GM18858 (cell line): ENCODE results near the gene SLC17A5.
"Not testable (repeated sequence)": the region's sequence is repeated elsewhere in the genome, so short reads cannot be mapped to it uniquely, and the experiment has no call there.

Experiments used
- ATAC-seq: cut with Tn5 transposase; IDR thresholded peaks from one replicate; pipeline ENCODE4 v1.9.1; 2021; ENCODE audit not compliant: unreplicated experiment

SLC17A5 gene

GRCh38 chr6:73569121-73569520, 84.7 kb downstream of the SLC17A5 start:
- no peak for ATAC-seq

GRCh38 chr6:73566954-73567591, 86.7 kb downstream of the SLC17A5 start:
- ATAC-seq = no peak

- ATAC-seq = not testable (repeated sequence)
Observed at GRCh38 chr6:73566486-73566871, 87.3 kb downstream of the SLC17A5 start.

GRCh38 chr6:73565767-73566485, 87.9 kb downstream of the SLC17A5 start:
- no peak for ATAC-seq

DNA sequence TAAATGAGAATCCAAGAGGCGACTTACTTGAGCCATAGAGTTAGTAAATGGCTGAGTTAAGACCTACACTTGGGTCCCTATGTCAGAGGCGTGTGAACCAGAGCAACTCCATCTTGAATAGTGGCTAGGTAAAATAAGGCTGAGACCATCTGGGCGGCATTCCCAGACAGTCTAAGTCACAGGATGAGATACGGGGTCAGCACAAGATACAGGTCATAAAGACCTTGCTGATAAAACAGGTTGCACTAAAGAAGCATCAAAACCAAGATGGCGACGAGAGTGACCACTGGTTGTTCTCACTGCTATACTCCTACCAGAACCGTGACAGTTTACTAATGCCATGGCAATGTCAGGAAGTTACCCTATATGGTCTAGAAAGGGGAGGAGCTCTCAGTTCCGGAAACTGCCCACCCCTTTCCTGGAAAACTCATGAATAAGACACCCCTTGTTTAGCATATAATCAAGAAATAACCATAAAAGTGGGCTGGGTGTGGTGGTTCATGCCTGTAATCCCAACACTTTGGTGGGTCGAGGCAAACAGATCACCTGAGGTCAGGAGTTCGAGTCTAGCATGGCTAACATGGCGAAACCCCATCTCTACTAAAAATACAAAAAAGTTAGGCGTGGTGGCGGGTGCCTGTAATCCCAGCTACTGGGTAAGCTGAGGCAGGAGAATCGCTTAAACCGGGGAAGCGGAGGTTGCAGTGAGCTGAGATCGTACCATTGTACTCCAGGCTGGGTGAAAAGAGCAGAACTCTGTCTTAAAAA, 89.0 kb downstream of the SLC17A5 start:
- ATAC-seq = no peak

DNA sequence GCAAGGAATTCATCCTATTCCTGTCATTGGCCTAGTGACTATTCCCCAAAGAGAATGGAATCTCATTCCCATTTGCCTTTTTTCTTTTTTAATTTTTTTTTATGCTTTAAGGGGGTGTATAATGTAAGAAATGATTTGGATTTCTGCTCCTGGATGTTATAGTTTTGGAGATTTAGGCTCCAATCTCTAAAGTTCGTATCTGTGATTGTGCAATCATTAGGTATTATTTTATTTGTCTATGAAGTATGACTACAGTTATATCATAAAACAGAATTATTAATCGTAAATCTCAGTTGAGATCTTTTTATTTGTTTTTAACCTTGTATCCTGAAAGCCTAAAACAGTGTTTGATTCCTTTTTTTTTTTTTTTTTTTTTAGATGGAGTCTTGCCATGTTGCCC, 91.2 kb downstream of the SLC17A5 start:
- no peak for ATAC-seq

DNA sequence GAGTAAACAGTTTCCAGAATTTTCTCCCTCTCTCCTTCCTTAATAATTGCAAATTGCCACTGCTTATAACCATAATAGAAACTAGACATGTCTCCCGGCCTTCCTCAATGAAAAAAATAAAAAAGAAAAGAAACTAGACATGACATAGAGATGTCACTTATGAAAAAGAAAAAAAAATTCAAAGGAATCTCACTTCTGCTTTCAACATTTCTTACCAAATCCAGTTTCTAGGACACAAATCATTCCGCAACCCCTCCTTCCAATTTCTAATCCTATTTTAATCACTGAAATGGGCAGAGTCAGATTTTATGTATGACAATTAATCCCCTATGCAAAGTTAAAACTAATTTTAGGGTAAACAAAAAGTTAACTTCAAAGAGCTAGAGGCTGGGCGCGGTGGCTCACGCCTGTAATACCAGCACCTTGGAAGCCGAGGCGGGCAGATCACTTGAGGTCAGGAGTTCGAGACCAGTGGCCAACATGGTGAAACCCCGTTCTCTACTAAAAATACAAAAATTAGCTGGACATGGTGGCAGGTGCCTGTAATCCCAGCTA, 92.9 kb downstream of the SLC17A5 start:
- ATAC-seq = peak; percentile 71

GRCh38 chr6:73560182-73560732, 93.5 kb downstream of the SLC17A5 start:
- ATAC-seq = no peak

- ATAC-seq = not testable (repeated sequence)
Observed at GRCh38 chr6:73559399-73559794, 94.4 kb downstream of the SLC17A5 start.

- peak; percentile 45 for ATAC-seq
Observed at GRCh38 chr6:73558624-73559398, 95.0 kb downstream of the SLC17A5 start.

DNA sequence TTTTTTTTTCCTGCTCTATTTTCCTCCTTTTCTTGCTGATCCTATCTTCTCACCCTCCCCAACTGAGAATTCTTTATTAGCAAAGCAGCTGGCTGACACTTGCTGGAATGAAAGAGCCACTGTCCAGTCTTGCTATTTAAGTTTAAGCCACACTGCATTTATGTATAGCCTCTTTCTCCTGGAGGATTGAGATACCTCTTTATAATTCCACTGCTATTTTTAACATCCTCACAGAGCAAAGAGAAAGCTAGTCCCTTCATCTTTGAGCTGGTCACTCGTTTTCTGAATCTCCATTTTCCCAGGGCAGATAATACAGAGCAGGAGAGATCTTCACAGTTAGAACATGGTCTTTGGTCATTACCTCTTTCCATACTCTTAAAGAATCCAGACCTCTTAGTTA, 97.0 kb downstream of the SLC17A5 start:
- ATAC-seq = no peak

- not testable (repeated sequence) for ATAC-seq
Observed at GRCh38 chr6:73555380-73555949, 98.3 kb downstream of the SLC17A5 start.

- ATAC-seq = not testable (repeated sequence)
Observed at GRCh38 chr6:73551115-73551514, 102.7 kb downstream of the SLC17A5 start.

DNA sequence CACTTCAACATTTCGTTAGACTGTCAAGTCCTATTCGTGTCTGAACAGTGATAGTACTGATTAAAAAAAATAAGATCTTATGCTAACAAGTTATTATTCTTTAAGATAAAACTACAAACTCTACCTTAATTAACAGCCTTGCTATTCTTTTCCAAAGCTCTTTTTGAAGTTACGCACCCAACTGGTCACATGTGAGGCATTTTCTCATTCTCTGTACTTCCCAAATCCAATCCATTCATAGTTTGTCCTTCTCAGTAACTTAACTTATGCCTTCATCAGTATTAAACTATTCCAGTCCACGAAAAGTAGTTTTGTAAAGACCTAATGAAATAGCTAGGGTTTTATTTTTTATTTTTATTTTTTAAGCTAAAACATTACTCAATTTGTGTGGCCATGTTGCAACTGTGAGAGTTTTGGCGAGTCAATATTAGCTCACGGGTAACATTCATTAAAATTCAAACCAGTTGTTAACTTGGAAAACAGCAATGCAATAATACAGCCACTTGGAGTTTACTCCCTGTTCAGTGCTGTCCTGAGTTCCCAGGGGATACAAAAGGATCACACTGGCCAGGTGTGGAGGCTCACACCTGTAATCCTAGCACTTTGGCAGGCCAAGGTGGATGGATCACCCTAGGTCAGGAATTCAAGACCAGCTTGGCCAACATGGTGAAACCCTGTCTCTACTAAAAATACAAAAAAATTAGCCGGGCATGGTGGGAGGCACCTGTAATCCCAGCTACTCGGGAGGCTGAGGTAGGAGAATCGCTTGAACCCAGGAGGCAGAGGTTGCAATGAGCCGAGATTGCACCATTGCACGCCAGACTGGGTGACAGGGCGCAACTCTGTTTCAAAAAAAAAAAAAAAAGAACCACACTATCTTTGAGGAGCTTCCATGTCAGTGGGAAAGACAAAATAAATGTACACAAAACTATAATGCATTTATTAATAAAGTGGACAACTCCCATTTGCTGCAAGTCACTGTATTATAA, 105.0 kb downstream of the SLC17A5 start:
- no peak for ATAC-seq

- ATAC-seq = no peak
Observed at GRCh38 chr6:73547036-73547435, 106.8 kb downstream of the SLC17A5 start.
